Mesenchymal stem cell (in vitro differentiated cells and primary cell): ENCODE measurements around the gene TKTL2.

Experiments
- DNase-seq: peaks from one replicate; pipeline ENCODE4 v3.0.0-alpha.2; 2013
- H2AFZ ChIP-seq: one replicate; pipeline ENCODE4 v1.6.1; 2013; ENCODE audit warnings: low read depth, mild to moderate bottlenecking, control low read depth, inconsistent platforms, low read length, moderate library complexity
- H2AK5ac ChIP-seq: 2 replicates; pipeline ENCODE4 v1.6.1; 2013; ENCODE audit warnings: low read length, moderate library complexity, mild to moderate bottlenecking, inconsistent platforms; ENCODE audit not compliant: severe bottlenecking
- H2BK120ac ChIP-seq: one replicate; pipeline ENCODE4 v1.6.1; 2013; ENCODE audit warnings: low read depth, mild to moderate bottlenecking, inconsistent platforms, low read length, moderate library complexity
- H2BK12ac ChIP-seq, 2 experiments: one replicate each; pipeline ENCODE4 v1.6.1; 2013; ENCODE audit warnings: inconsistent platforms in 2 of 2, low read length in 2 of 2, mild to moderate bottlenecking in 2 of 2, moderate library complexity in 2 of 2, control low read depth in 1 of 2
- H2BK15ac ChIP-seq: one replicate; pipeline ENCODE4 v1.6.1; 2013; ENCODE audit warnings: mild to moderate bottlenecking, low read depth, inconsistent platforms; ENCODE audit not compliant: poor library complexity, severe bottlenecking
- H2BK5ac ChIP-seq: 2 replicates; pipeline ENCODE4 v1.6.1; 2013; ENCODE audit warnings: low read depth, mild to moderate bottlenecking, low read length, control low read depth, inconsistent platforms; ENCODE audit not compliant: poor library complexity, severe bottlenecking
- H3K14ac ChIP-seq, 2 experiments: one replicate each; pipeline ENCODE4 v1.6.1; 2013; ENCODE audit warnings: inconsistent platforms in 2 of 2, low read length in 2 of 2, control low read depth in 1 of 2, mild to moderate bottlenecking in 1 of 2, moderate library complexity in 1 of 2
- H3K18ac ChIP-seq, 2 experiments: one replicate each; pipeline ENCODE4 v1.6.1; 2013; ENCODE audit warnings: inconsistent platforms in 2 of 2, low read length in 2 of 2, control low read depth in 1 of 2, low read depth in 1 of 2, mild to moderate bottlenecking in 1 of 2
- H3K23ac ChIP-seq, 2 experiments: one replicate each; pipeline ENCODE4 v1.6.1; 2013; ENCODE audit warnings: inconsistent platforms in 2 of 2, low read length in 2 of 2, mild to moderate bottlenecking in 2 of 2, moderate library complexity in 2 of 2, control low read depth in 1 of 2
- H3K27ac ChIP-seq: 2 replicates; pipeline ENCODE4 v1.5.1; 2013; ENCODE audit warnings: mild to moderate bottlenecking, moderate library complexity, low read length, control low read depth, inconsistent platforms; ENCODE audit not compliant: poor library complexity, severe bottlenecking
- H3K27me3 ChIP-seq, 2 experiments: 2 replicates each; pipeline versions ENCODE4 v1.6.1 to v1.7.0; 2013; ENCODE audit warnings: low read length in 2 of 2, mild to moderate bottlenecking in 2 of 2, moderate library complexity in 2 of 2, control low read depth in 1 of 2, inconsistent platforms in 1 of 2; ENCODE audit not compliant: control insufficient read depth in 1 of 2, insufficient read depth in 1 of 2
- H3K36me3 ChIP-seq, 2 experiments: 2 replicates each; pipeline versions ENCODE4 v1.6.1 to v1.7.0; 2013; ENCODE audit warnings: low read length in 2 of 2, control low read depth in 1 of 2, inconsistent platforms in 1 of 2, low read depth in 1 of 2, mild to moderate bottlenecking in 1 of 2; ENCODE audit not compliant: insufficient read depth in 2 of 2, control insufficient read depth in 1 of 2
- H3K4ac ChIP-seq, 2 experiments: one replicate each; pipeline ENCODE4 v1.6.1; 2013; ENCODE audit warnings: inconsistent platforms in 2 of 2, low read length in 2 of 2, mild to moderate bottlenecking in 2 of 2, moderate library complexity in 2 of 2, control low read depth in 1 of 2, low read depth in 1 of 2
- H3K4me1 ChIP-seq: 2 replicates; pipeline ENCODE4 v1.6.1; 2013; ENCODE audit warnings: low read depth, low read length, control low read depth; ENCODE audit not compliant: control insufficient read depth, insufficient read depth
- H3K4me2 ChIP-seq: 2 replicates; pipeline ENCODE4 v1.6.1; 2013; ENCODE audit warnings: low read length, mild to moderate bottlenecking, inconsistent platforms; ENCODE audit not compliant: poor library complexity, severe bottlenecking
- H3K4me3 ChIP-seq, 2 experiments: 2 replicates each; pipeline versions ENCODE4 v1.5.1 to v1.7.0; 2013; ENCODE audit warnings: low read length in 2 of 2, mild to moderate bottlenecking in 2 of 2, control low read depth in 1 of 2, low read depth in 1 of 2; ENCODE audit not compliant: insufficient read depth in 1 of 2
- H3K79me1 ChIP-seq: replicated peaks from 2 replicates; pipeline ENCODE4 v1.6.1; 2013; ENCODE audit warnings: mild to moderate bottlenecking, control low read depth, low read length, inconsistent platforms; ENCODE audit not compliant: poor library complexity, severe bottlenecking
- H3K9ac ChIP-seq: 2 replicates; pipeline ENCODE4 v1.7.0; 2013; ENCODE audit warnings: mild to moderate bottlenecking, low read length, moderate library complexity
- H3K9me3 ChIP-seq: 2 replicates; pipeline ENCODE4 v1.7.0; 2013; ENCODE audit warnings: mild to moderate bottlenecking, low read length; ENCODE audit not compliant: control insufficient read depth
- H4K8ac ChIP-seq: one replicate; pipeline ENCODE4 v1.6.1; 2013; ENCODE audit warnings: inconsistent platforms, mild to moderate bottlenecking, low read length, moderate library complexity
- H4K91ac ChIP-seq: one replicate; pipeline ENCODE4 v1.6.1; 2013; ENCODE audit warnings: mild to moderate bottlenecking, low read length, inconsistent platforms
- WGBS: methylation state at CpG from one replicate; pipeline ENCODE4 v1.1.7; 2013; ENCODE audit warnings: mixed read lengths; 5-methylcytosine and 5-hydroxymethylcytosine counted together

TKTL2 gene

DNA sequence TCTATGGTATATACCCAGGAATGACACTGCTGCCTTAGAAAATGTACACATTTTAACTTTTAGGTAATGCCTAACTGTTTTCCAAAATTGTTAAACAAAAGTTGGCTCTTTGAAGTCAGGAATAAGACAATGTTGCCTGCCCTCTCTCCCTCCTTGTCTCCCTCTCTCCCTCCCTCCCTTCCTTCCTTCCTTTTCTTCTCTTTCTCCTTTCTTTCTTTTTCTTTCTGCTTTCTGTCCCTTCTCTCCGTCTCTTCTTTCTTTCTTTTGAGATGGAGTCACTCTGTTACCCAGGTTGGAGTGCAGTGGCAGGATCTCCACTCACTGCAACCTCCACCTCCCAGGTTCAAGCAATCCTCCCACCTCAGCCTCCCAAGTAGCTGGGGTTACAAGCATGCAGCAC lies 16.4 kb upstream of the TKTL2 start:
- H2BK12ac ChIP-seq, result no peak overlapping the region
- H3K9ac ChIP-seq, result no peak overlapping the region
- DNase-seq, result no peak
- no peak overlapping the region for H3K4me3 ChIP-seq
- H2AFZ ChIP-seq, result no peak overlapping the region
- H2BK120ac ChIP-seq, result no peak overlapping the region
- H4K91ac ChIP-seq, result no peak overlapping the region
- no peaks in the 10 kb centered on the region for H3K36me3 ChIP-seq
- H3K79me1 ChIP-seq, result no peaks in the 10 kb centered on the region
- no peak overlapping the region for H3K23ac ChIP-seq
- H3K4ac ChIP-seq, result no peak overlapping the region
- H3K18ac ChIP-seq, result no peak overlapping the region
- no peak overlapping the region for H3K4me2 ChIP-seq
- H3K9me3 ChIP-seq, result no peaks in the 10 kb centered on the region
- H3K27ac ChIP-seq, result no peak overlapping the region
- H4K8ac ChIP-seq, result no peak overlapping the region
- H2AK5ac ChIP-seq, result no peak overlapping the region
- WGBS, result 87% methylated on average over 1 of the region's 1 CpG
- no peaks in the 10 kb centered on the region for H3K4me1 ChIP-seq
- no peaks in the 10 kb centered on the region for H3K27me3 ChIP-seq
- no peak overlapping the region for H2BK5ac ChIP-seq
- H2BK15ac ChIP-seq, result no peak overlapping the region
- H3K14ac ChIP-seq, result no peak overlapping the region

- Histone ChIP-seq H3K14ac (no peak overlapping the region), H2AFZ (no peak overlapping the region), H3K27me3 (no peaks in the 10 kb centered on the region), H4K8ac (peak overlapping the region; percentile 37), H3K4ac (no peak overlapping the region), H3K27ac (no peak overlapping the region), H3K36me3 (no peaks in the 10 kb centered on the region), H3K4me1 (no peaks in the 10 kb centered on the region), H2BK5ac (no peak overlapping the region), H2BK120ac (no peak overlapping the region), H2AK5ac (no peak overlapping the region), H4K91ac (no peak overlapping the region), H3K9me3 (no peaks in the 10 kb centered on the region), H3K4me2 (no peak overlapping the region), H3K9ac (no peak overlapping the region), H2BK15ac (no peak overlapping the region), H2BK12ac (no peak overlapping the region), H3K79me1 (no peaks in the 10 kb centered on the region), H3K18ac (no peak overlapping the region), H3K4me3 (no peak overlapping the region), H3K23ac (no peak overlapping the region)
- no peak for DNase-seq
- WGBS, result 100% methylated on average over 1 of the region's 1 CpG
These were observed 12.8 kb upstream of the TKTL2 start for GRCh38 chr4:163486321-163486720.

DNA sequence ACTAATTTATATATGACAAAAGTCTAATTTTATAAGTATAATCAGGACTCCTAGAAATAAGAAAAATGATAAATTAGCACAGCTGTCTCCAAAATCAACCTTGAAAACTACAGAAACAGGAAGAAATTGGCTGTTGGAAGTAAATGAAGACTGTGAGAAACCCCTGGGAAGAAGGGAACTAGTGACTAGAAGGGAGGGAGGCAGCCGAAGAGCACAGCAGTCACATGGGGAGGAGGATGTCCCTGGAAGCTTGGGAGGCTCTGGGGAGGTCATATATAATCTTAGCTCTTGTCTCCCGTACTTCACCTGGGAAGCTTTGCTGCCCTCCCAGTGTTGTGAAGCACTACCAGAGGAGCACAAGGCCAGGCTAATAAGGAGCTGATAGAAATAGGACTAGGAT lies 12.0 kb upstream of the TKTL2 start:
- Histone ChIP-seq H3K27me3 (no peaks in the 10 kb centered on the region), H3K18ac (peak overlapping the region in 1 of 2 experiments; percentile 38), H2BK120ac (no peak overlapping the region), H3K23ac (no peak overlapping the region), H3K14ac (no peak overlapping the region), H3K4me3 (no peak overlapping the region), H4K8ac (no peak overlapping the region), H3K4ac (no peak overlapping the region), H3K27ac (no peak overlapping the region), H3K36me3 (no peaks in the 10 kb centered on the region), H3K9ac (no peak overlapping the region), H2BK5ac (no peak overlapping the region), H2AFZ (no peak overlapping the region), H4K91ac (no peak overlapping the region), H3K79me1 (no peaks in the 10 kb centered on the region), H2AK5ac (no peak overlapping the region), H2BK12ac (no peak overlapping the region), H3K4me2 (no peak overlapping the region), H3K4me1 (no peaks in the 10 kb centered on the region), H3K9me3 (no peaks in the 10 kb centered on the region), H2BK15ac (no peak overlapping the region)
- 48% methylated on average over 2 of the region's 2 CpGs for WGBS
- DNase-seq, result no peak

DNA sequence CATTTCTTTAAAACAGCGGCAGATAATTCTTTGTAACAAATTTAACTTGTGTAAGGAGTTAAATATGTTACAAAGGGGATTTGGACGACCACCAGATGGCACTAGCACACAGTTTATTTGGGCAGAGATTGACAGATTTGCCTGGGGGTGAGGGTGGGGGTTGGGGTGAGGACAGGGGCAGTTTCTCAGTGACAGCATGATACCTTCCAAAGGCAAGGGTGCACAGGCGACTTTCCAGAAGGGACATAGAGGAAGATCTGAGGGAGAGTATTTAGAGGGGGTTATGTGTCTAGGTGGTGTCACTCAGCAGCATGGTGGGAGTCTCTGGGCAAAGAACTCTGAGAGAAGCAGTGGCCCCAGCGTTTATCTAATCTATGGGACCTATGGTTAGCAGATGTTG lies 11.4 kb upstream of the TKTL2 start:
- no peak overlapping the region for H3K27ac ChIP-seq
- no peak overlapping the region for H3K4me3 ChIP-seq
- H3K4ac ChIP-seq, result no peak overlapping the region
- H2BK120ac ChIP-seq, result no peak overlapping the region
- no peaks in the 10 kb centered on the region for H3K4me1 ChIP-seq
- H4K8ac ChIP-seq, result peak overlapping the region; percentile 80
- peak; percentile 59 for DNase-seq
- no peaks in the 10 kb centered on the region for H3K27me3 ChIP-seq
- H3K18ac ChIP-seq, result no peak overlapping the region
- H3K9me3 ChIP-seq, result no peaks in the 10 kb centered on the region
- H2BK5ac ChIP-seq, result no peak overlapping the region
- no peak overlapping the region for H2AFZ ChIP-seq
- H3K23ac ChIP-seq, result no peak overlapping the region
- no peaks in the 10 kb centered on the region for H3K36me3 ChIP-seq
- no peak overlapping the region for H2AK5ac ChIP-seq
- 22% methylated on average over 4 of the region's 4 CpGs for WGBS
- H3K14ac ChIP-seq, result no peak overlapping the region
- H2BK12ac ChIP-seq, result no peak overlapping the region
- H3K79me1 ChIP-seq, result no peaks in the 10 kb centered on the region
- no peak overlapping the region for H2BK15ac ChIP-seq
- H3K9ac ChIP-seq, result no peak overlapping the region
- H3K4me2 ChIP-seq, result no peak overlapping the region
- H4K91ac ChIP-seq, result no peak overlapping the region
